HG02981 (cell line): Measurements from ENCODE around the gene MAOA.
"Not testable (repeated sequence)": the region's sequence is repeated elsewhere in the genome, so short reads cannot be mapped to it uniquely, and the experiment has no call there.

ENCODE experiments used
- ATAC-seq: cut with Tn5 transposase; IDR thresholded peaks from one replicate; pipeline ENCODE4 v1.9.1; 2021; ENCODE audit warnings: mild to moderate bottlenecking, moderate library complexity; ENCODE audit not compliant: unreplicated experiment

Gene MAOA

DNA sequence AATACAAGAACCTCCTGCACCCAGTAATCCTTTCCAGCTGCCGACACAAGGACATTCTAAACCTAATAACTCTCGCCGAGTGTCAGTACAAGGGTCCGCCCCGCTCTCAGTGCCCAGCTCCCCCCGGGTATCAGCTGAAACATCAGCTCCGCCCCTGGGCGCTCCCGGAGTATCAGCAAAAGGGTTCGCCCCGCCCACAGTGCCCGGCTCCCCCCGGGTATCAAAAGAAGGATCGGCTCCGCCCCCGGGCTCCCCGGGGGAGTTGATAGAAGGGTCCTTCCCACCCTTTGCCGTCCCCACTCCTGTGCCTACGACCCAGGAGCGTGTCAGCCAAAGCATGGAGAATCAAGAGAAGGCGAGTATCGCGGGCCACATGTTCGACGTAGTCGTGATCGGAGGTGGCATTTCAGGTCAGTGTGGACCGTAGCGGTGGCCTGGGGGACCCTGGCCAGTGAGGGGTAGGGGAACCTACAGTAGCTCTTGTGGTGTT is at the start of gene MAOA:
Gene MAOA, plus strand, starts transcription at position 295 of the 490 bp plus-strand sequence. Its CDS starts 43 bp downstream, at position 338.
- no peak for ATAC-seq

DNA sequence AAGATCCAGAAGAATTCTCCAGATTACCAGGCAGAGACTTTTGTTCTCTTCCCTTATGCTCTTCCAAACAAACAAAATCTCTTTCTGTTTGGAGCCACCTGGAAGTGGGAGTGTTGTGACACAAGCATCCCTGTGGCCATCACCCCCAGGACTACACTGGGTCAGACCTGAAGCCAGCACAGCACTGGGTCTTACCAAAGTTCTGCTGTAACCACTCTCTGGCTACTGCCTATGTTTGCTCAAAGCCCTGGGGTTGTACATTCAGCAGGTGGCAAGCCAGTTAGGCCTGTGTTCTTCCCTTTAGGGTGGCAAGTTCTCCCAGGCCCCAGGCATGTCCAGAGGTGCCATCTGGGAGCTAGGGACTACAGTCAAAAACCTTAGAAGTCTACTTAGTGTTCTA is 43.7 kb upstream of the MAOA start:
- ATAC-seq, result no peak

DNA sequence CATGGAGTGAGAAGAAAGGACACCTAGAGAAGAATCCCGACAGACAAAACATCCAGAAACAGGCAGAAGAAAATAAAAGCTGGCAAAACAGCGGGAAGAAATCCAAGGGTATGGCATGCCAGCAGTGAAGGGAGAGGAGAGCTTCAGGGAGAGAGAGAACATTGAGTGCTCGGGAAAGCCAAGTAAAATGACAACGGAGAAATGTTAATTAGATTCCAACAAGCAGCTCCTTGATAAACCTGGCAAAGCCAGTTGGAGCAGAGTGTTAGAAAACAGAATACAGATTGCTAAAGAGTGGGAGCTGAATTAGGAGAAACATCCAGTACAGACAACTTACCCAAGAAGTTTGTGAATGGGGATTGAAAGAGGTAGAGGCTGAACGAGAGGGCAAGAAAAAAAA is 40.4 kb upstream of the MAOA start:
- no peak for ATAC-seq

DNA sequence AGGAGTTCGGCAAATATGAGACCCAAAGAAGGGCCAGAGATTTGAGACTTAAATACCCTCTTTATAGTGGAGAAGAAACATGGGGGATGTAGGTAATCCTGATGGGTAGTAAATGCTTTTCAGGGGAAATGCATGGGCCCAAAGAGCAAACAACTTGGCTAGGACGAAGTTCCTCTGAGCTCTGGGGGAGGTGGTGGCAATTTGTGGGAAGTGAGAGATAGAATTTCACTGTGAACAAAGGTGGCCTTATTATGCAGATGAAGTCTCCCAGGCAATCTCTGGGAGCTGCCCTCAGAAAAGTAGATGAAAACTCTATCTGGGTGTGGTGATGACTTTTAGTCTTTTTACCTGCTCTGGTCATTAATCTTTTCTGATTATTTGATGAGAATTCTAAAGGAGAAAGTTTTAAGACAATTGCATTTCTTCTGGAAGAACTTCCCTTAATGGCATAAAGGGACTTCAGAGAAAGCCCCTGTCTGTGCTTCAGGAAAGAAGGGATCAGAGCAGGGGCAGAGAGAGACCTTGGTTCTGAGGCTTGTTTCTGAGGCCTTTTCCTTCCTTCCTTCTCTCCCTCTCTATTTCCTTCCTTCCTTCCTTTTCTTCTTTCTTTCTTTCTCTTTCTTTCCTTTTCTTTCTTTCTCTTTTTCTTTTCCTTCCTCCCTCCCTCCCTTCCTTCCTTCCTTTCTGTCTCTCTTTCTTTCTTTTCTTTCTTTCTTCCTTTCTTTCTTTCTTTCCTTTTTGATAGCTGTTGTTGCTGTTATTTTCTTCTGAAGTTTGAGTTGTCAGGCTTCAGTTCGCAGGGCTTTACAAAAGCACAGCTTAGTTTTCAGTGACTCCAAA is 37.5 kb upstream of the MAOA start:
- ATAC-seq, result no peak

DNA sequence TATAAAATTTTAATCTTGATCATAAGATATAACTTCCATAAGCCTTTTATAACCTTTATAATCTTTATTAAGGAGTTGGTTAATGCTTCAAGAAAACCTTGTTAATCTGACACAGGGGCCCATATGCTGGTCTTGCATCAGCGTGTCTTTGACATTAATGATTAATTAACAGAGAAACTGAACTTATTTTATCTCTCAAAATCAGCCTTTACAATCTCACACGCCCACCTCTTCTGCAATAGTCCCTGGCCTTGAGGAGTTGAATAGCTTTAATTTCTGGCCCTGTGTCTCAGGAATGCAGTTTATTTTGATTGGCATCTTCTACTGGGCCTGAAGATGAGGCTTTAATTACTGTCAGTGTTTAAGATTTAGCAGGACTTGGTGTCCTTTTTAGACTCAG is 36.2 kb upstream of the MAOA start:
- not testable (repeated sequence) for ATAC-seq

DNA sequence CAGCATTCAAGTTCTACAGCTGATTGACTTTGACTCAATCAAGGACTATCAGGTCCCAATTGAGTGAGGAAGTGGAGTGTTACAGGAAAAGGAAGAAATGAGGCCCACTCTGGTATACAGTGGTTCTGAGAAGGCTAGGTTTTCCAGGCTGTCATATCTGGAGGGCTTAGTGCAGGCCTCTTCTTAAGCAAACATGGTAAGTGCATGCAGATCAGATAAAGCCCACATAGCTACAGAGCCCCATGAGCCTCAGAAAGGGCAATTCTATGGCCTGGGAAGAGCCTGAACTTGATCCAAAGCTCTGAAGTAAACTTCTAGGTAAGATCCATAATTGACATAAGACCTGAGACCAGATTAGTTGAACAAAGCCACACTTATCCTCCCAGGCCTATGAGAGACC is 29.0 kb upstream of the MAOA start:
- no peak for ATAC-seq

DNA sequence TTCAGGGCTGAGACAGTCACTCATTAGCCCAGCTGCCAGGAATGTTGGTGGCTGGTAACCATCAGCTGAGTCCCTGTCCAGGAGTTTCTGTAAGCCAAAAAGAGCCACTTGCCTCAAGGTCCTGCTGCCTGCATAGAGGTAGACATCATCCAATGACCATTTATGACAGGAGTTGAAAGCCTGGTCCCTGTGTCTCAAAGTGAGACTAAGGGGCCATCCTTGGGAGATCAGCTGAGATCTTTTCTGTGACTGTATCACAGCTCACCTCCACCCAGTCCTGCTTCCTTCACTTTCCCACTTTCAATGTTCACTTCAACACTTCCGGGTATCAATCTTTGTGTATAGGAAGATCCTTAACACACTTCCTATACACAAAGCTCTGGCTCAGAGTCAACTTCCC is 28.4 kb upstream of the MAOA start:
- ATAC-seq, result no peak

DNA sequence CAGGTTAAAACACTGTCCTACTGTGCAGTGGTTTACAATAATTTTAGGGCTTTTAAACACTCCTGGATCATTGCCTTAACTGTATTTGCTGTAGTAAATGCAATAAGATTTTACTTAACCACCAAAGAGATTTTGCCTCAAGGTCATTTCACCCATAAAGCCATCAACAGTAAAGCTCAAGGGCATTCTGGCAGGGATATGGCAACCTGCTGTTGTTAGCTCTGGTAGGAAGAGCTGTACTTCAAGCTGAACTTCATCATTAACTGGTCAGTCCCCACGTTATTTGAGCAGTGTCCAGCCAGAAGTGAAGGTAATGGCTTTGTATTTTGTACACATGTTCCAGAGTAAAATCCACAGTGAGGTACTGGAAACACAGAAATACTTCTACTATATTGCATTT is 26.9 kb upstream of the MAOA start:
- no peak for ATAC-seq

DNA sequence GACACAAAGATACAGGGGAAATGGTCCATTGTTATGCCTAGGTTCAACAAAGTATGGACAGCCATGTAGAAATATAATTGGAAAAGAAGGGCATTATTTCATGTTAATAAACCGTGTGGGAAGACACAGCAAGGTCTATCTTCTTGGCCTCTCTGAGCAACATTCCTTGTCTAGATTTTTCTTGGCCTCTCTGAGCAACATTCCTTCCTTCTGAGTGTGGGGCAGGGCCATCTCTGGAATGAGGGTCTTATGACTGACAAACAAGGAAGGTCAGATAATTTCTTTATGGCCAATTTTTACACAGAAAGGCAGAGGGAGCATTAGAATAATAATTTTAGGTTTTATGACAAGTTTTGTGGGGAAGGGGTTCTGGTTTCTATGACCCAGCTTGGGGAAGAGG is 24.3 kb upstream of the MAOA start:
- ATAC-seq, result no peak

DNA sequence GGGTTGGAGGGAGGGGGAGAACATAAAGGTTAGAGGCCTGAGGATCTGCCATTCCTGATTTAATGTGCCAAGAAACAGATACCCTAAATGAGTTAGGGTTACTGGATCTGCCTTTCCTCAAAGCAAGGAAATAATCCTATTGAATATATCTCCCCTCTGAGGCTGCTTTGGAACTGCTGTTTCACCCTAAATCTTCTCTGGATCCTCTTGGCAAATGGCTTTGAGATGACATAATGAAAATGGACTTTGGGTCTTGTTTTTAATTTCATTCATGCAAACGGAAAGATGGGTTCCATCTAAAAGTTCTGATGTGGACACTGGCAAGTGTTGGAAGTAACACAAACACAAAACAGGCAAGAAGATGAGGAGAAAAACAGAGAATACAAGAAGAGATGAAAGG is 23.0 kb upstream of the MAOA start:
- ATAC-seq, result no peak

DNA sequence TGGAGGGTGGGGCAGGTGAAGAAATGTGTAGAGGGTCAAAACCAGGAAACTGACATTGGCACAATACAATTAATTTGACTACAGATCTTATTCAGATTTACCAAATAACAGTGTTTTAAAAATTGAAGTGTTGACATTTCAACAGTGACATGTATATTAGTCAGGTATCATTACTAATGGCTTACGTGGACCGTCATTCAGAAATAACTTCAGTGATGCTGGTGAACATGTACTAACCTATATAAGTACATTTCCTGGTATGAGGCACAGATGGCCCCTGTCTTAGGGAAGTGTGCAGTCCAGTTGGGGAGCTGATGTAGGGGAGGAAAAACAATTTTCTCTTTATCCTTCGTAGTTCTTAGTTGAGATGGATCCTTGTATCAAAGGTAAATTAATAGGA is 22.3 kb upstream of the MAOA start:
- ATAC-seq, result no peak

DNA sequence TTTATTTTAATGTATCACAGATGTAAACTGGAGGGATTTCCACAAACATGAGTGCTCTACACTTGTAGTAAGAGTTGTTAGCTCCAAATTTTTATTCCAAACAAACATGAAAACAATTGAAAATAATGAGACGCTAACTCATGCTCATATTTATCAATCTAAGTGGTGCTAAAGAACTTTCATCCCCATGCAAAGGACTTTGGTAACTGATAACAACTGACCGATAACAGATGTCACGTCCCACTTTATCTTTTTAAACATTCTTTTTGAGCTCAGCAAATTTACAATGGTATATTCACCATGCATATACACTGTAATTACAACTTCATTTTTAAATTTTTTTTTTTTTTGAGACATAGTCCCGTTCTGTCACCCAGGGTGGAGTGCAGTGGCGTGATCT is 15.6 kb upstream of the MAOA start:
- ATAC-seq, result no peak

DNA sequence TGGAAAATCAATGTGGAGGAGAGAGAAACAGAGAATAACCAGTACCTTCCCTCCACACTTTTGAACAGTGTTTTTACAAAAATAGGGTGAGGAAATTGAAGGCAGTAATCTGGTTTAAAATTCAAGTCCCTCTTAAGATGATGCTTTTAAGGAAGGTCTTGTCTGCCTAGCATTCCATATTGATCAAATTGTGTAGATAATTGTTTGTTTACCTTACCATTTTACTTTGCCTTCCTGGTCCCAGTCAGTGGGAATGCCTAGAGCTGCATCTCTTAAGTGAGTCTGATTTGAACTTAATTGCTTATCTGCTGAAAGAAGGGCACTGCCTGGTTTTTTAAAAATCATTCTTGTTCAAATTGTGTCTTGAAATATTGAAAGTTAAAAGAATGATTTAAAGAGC is 14.4 kb upstream of the MAOA start:
- ATAC-seq, result no peak

DNA sequence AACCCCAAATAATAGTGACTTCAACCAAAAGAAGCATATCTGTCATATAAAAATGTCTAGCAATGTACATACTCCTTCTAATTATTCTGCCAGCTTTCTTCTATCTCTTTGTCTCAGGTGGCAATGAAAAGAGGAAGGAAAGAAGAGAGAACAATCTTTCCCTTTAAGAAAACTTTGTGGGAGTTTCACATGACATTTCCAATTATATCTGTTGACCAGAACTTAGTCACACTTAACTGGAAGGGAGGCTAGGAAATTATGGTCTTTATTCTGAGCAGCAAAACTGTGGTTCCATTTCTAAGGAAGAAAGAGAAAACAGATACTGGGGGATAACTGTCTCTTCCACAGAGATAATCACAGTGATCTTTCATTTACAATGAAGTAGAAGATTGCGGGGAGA is 12.9 kb upstream of the MAOA start:
- ATAC-seq, result no peak

DNA sequence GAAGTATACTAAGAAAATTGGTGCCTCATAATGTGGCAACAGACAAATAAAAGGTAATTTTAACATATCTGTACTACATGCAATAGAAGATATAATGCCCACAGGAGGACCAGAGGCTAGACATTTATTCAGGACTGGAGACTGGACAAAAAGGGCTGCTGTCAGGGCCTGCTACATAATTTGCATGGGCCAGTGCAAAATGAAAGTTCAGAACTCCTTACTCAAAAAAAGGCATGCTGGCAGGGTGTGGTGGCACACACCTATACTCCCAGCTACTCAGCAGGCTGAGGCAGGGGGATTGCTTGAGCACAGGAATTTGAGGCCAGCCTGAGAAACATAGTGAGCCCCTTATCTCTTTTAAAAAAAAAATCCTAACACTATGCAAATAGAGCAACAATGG is 12.4 kb upstream of the MAOA start:
- ATAC-seq, result no peak

DNA sequence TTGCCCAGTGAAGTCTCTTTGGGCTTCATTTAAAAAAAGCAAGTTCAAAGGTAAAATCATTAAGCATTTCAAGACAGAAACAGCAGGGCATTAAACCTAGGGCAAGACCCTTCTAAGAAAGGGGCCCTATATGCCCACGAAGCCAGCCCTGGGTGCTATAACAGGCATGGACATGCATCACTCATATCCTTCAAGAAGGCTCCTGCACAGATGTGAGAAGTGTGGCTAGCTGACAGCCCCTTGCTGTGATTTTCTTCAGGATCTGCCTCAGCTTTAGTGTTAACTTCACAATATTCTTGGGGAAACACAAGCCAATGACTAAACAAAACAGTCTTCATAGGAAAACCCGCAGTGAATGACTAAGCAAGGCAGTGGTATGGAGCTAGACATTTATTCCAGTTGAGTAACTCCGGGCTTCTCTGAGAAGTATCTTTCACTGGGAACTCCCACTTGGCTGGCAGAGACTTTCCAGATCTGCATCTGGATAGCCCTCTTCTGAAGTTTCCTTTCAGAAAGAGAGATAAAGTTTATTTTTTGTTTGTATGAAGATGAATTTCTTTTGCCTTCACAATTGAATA is 11.9 kb upstream of the MAOA start:
- no peak for ATAC-seq

DNA sequence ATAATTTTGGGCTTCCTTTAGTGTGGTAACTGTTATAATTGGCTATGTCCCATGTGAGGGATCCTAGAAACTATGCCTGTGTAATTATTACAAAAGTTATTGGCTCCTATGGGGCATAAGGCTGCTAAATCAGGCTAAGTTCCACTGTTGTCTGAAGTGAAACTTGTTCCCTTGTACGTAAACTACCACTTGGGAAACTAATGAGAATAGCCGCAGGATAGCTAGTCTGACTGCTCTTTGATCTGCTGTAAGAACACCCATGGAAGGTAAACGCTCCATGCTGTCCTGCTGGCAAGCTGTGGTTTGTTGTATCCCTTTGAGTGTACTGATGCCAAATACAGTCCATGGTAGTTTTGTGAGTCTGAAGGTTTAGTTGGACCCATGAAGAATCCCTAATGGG is 9.3 kb upstream of the MAOA start:
- no peak for ATAC-seq

DNA sequence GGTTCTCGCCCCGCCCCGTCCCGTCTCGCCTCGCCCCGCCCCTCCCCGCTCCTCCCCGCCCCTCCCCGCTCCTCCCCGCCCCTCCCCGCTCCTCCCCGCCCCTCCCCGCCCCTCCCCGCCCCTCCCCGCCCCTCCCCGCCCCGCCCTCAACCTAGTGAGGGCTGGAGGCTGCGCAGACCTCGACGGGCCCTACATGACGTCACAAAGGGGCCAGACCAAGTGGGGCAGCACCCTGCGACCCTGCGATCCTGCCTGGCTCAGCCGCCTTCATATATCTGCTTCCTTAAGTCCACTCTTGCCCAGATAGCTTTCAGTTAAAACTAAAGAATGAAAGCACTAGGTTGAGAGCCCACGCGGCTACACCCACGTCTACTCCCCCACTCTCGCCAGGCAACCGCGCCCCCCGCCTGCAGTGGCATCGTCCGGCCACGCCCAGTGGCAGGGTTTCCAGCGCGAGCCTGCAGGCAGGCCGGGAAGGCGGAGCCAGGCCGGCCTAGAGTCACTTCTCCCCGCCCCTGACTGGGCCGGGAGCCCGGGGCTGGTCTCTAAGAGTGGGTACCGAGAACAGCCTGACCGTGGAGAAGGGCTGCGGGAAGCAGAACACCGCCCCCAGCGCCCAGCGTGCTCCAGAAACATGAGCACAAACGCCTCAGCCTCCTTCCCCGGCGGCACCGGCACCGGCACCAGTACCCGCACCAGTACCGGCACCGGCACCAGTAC is 1.5 kb upstream of the MAOA start:
- peak; percentile 96 for ATAC-seq

DNA sequence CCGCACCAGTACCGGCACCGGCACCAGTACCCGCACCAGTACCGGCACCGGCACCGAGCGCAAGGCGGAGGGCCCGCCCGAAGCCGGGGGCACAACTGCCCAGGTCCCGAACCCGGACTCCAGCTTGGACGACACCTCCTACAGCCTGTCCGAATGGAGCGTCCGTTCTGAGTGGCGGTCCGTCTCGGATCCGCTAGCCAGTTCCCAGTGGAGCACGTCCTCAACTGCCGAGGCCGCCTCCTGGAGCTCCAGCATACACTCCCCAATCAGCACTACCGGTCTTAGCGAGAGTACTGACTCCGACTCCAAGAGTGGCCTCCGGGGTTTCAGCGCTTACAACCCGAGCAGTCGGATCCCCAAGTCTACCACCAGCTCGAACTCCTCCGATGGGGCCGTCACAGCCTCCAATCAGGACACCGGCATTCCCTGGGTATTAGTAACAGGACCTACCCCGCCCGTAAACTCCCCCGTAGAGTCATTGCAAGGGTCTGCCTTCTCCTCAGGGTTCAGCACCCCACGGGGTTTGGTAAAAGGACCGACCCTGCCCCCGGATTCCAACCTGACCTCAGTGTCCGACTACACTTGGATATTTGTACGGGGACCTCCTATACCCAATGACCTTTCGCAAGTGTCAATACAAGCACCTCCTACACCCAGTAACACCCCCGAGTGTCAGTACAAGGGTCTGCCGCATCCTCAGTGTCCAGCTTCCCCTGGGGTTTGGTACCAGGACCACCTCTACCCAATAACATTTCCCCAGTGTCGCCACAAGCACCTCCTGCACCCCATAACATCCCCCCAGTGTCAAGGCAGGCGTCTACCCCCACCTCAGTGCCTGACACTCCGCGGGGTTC is 721 bp upstream of the MAOA start:
- no peak for ATAC-seq

DNA sequence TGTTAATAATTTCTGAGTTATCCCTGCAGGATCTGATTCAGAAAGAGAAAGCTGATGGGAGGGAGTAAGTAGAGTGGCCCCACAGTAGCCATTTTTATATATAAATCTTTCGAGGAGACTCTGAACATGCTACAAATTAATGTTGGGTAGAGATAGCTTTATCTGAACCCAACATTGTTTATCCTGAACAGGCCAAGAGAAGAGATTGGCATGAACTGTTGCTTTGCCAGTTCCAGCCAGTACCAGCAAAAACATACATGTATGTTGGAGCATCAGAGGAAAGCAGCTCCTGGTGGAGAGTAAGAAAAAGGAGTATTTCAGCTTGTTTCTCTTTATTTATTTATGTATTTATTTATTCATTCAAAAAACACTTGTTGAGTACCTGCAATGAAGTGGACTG is 1.6 kb downstream of the MAOA start:
- no peak for ATAC-seq
